DLD1 (cell line): ENCODE data around the gene MLPH.

Experiments used
- in situ Hi-C: cut with HindIII; loops from 2 replicates; pipeline ENCODE4 v1.10.0; 2017; ENCODE audit warnings: low sequenced_read_pairs

Gene MLPH

GRCh38 chr2:237515621-237516275 lies 28.7 kb downstream of the MLPH start:
- in situ Hi-C loops = no loop called here

GRCh38 chr2:237517163-237517562 lies 30.1 kb downstream of the MLPH start:
- in situ Hi-C loops = no loop called here

- in situ Hi-C loops = no loop called here
Observed at GRCh38 chr2:237517990-237518389, 30.9 kb downstream of the MLPH start.

GRCh38 chr2:237519506-237520245 lies 32.6 kb downstream of the MLPH start:
- in situ Hi-C loops = no loop called here

- in situ Hi-C loops = no loop called here
Observed at GRCh38 chr2:237520290-237520689, 33.2 kb downstream of the MLPH start.

GRCh38 chr2:237524631-237525030 lies 37.6 kb downstream of the MLPH start:
- in situ Hi-C loops = no loop called here

GRCh38 chr2:237525559-237526157 lies 38.6 kb downstream of the MLPH start:
- in situ Hi-C loops = no loop called here

GRCh38 chr2:237527233-237527632 lies 40.2 kb downstream of the MLPH start:
- in situ Hi-C loops = no loop called here

- in situ Hi-C loops = no loop called here
Observed at GRCh38 chr2:237527766-237528165, 40.7 kb downstream of the MLPH start.

GRCh38 chr2:237529452-237530402 lies 42.7 kb downstream of the MLPH start:
- in situ Hi-C loops = no loop called here

GRCh38 chr2:237530472-237531433 lies 43.7 kb downstream of the MLPH start:
- in situ Hi-C loops = no loop called here

- in situ Hi-C loops = no loop called here
Observed at GRCh38 chr2:237532160-237532559, 45.1 kb downstream of the MLPH start.

GRCh38 chr2:237533668-237534161 lies 46.7 kb downstream of the MLPH start:
- in situ Hi-C loops = no loop called here

GRCh38 chr2:237534380-237534779 lies 47.3 kb downstream of the MLPH start:
- in situ Hi-C loops = no loop called here

GRCh38 chr2:237535385-237536082 lies 48.5 kb downstream of the MLPH start:
- in situ Hi-C loops = no loop called here

- in situ Hi-C loops = no loop called here
Observed at GRCh38 chr2:237536083-237536415, 49.0 kb downstream of the MLPH start.

GRCh38 chr2:237536617-237537016 lies 49.6 kb downstream of the MLPH start:
- in situ Hi-C loops = no loop called here

GRCh38 chr2:237538001-237538720 lies 51.1 kb downstream of the MLPH start:
- in situ Hi-C loops = no loop called here

GRCh38 chr2:237538901-237539300 lies 51.9 kb downstream of the MLPH start:
- in situ Hi-C loops = no loop called here
